AG04449 (cell line): ENCODE measurements around the gene OSBP2.

ENCODE experiments used
- CTCF ChIA-PET: fragments of 350-600 bp; formaldehyde crosslinking; extraction: SDS; loops from one replicate; lab custom pipeline; 2021; ENCODE audit warnings: antibody characterized with exemption; lab: Yijun Ruan, JAX
- POLR2A ChIA-PET: fragments of 400-600, 350-600 bp; formaldehyde crosslinking; extraction: SDS; loops from one replicate; lab custom pipeline; 2020; ENCODE audit warnings: antibody characterized with exemption, inconsistent platforms; lab: Yijun Ruan, JAX
- DNase-seq: peaks from one replicate; pipeline ENCODE4 v3.0.0-alpha.2; 2010; ENCODE audit warnings: low read depth, low spot score
- H3K4me3 ChIP-seq: 2 replicates; pipeline ENCODE4 v1.5.1; 2011; ENCODE audit warnings: low read depth, mild to moderate bottlenecking, control low read depth, low read length
- CTCF ChIP-seq: IDR thresholded peaks from one replicate; pipeline ENCODE4 v1.5.1; 2011; ENCODE audit warnings: mild to moderate bottlenecking, moderate library complexity, low read length, control low read depth, inconsistent platforms; ENCODE audit not compliant: insufficient read depth; ENCODE audit errors: missing control alignments

Gene OSBP2

GRCh38 chr22:30742291-30743256, 47.9 kb downstream of the OSBP2 start:
- H3K4me3 ChIP-seq = no peak overlapping the region
- TF ChIP-seq CTCF = no peak
- no peak for DNase-seq
- ChIA-PET CTCF (interaction anchor here (1.0 to 6.8 kb wide), 5 partner anchors 8 to 108 kb away, joined by 3 to 67 read pairs (median 11); partner anchors contain the start of gene SLC35E4), POLR2A (no interaction called here)

- no peak overlapping the region for H3K4me3 ChIP-seq
- POLR2A ChIA-PET = no interaction called here
- CTCF ChIA-PET = interaction anchor here (1.0 to 6.8 kb wide), 5 partner anchors 9 to 109 kb away, joined by 3 to 67 read pairs (median 11); partner anchors contain the start of gene SLC35E4
- no peak for DNase-seq
- no peak for TF ChIP-seq CTCF
These were observed 48.8 kb downstream of the OSBP2 start for GRCh38 chr22:30743257-30744020.

DNA sequence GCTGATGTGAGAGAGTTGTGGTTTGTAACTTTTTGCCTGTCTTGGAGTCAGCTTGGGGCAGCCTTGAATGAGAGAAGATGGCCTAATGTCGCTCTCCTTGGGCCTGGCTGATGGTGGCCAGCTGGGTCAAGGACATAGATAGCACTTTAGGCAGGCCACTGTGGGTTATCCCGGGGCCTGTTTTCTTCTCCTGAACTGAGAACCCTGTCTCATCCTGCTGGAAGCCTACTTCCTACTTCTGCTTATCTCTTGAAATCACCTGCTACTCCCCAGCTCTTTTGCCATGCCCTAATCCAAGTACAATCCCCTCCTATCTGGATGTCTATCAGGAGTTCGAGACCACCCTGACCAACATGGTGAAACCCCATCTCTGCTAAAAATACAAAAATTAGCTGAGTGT, 49.5 kb downstream of the OSBP2 start:
- no peak for DNase-seq
- no peak overlapping the region for H3K4me3 ChIP-seq
- CTCF ChIA-PET = interaction anchor here (2.5 to 6.8 kb wide), 3 partner anchors 10 to 110 kb away, joined by 11 to 67 read pairs (median 33); partner anchors contain the start of gene SLC35E4
- POLR2A ChIA-PET = interaction anchor here (0.9 kb wide), 1 partner anchor 109 kb away, joined by 3 read pairs; the partner anchor contains the start of gene SLC35E4
- TF ChIP-seq CTCF = no peak

DNA sequence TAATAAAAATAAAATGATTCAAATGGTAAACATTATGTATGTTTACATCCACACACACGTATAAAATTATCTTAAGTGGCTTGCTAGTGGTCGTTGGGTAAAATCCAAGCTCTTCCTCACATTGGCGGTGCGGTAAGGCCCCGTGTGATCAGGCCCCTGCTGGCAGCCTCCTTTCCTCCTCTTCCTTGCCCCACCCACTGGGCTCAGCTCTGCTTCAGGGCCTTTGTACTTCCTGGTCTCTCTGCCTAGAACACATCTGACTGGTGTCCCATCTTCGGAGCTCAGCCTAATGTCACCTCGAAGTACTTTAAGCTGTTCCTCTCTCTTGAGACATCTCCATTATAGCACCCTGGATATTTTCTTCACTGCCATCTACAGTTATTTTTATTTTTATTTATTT, 52.8 kb downstream of the OSBP2 start:
- no peak for DNase-seq
- H3K4me3 ChIP-seq = no peak overlapping the region
- CTCF ChIA-PET = interaction anchor here (1.0 to 2.9 kb wide), 3 partner anchors 8 to 113 kb away, joined by 5 to 25 read pairs (median 19); partner anchors contain the start of gene SLC35E4
- TF ChIP-seq CTCF = no peak
- POLR2A ChIA-PET = no interaction called here

GRCh38 chr22:30749272-30749671, 54.6 kb downstream of the OSBP2 start:
- DNase-seq = no peak
- POLR2A ChIA-PET = no interaction called here
- no peak for TF ChIP-seq CTCF
- CTCF ChIA-PET = interaction anchor here (13.8 kb wide), 1 partner anchor 115 kb away, joined by 518 read pairs; the partner anchor contains the start of gene SLC35E4
- no peak overlapping the region for H3K4me3 ChIP-seq
